Ishikawa (cell line): ENCODE data around the gene IL17D.

Experiments used
- CEBPB ChIP-seq: IDR thresholded peaks from 2 replicates; pipeline ENCODE4 v1.6.1; 2012
- CREB1 ChIP-seq: IDR thresholded peaks from 2 replicates; pipeline ENCODE4 v1.6.1; 2012; ENCODE audit warnings: low read depth
- EGR1 ChIP-seq: IDR thresholded peaks from 2 replicates; pipeline ENCODE4 v1.6.1; 2012
- EP300 ChIP-seq: IDR thresholded peaks from 2 replicates; pipeline ENCODE4 v1.6.1; 2012; ENCODE audit warnings: borderline replicate concordance
- FOXM1 ChIP-seq: IDR thresholded peaks from 2 replicates; pipeline ENCODE4 v1.6.1; 2012; ENCODE audit warnings: low read depth, borderline replicate concordance
- NFIC ChIP-seq: IDR thresholded peaks from 2 replicates; pipeline ENCODE4 v1.6.1; 2012
- RAD21 ChIP-seq: IDR thresholded peaks from 2 replicates; pipeline ENCODE4 v1.6.1; 2012; ENCODE audit warnings: low read depth
- TAF1 ChIP-seq: IDR thresholded peaks from 2 replicates; pipeline ENCODE4 v1.6.1; 2012; ENCODE audit warnings: low read depth, mild to moderate bottlenecking
- TCF12 ChIP-seq: IDR thresholded peaks from 2 replicates; pipeline ENCODE4 v1.6.1; 2012; ENCODE audit warnings: low read depth
- TEAD4 ChIP-seq: IDR thresholded peaks from 2 replicates; pipeline ENCODE4 v1.6.1; 2012
- YY1 ChIP-seq: IDR thresholded peaks from 2 replicates; pipeline ENCODE4 v1.6.1; 2012; ENCODE audit warnings: low read depth
- ZBTB7A ChIP-seq: IDR thresholded peaks from 2 replicates; pipeline ENCODE4 v1.6.1; 2012; ENCODE audit warnings: low read depth
- TF ChIP-seq, protein P1 (sequence below): IDR thresholded peaks from 2 replicates; pipeline ENCODE4 v1.6.1; 2012
- TF ChIP-seq, protein P2 (sequence below): IDR thresholded peaks from 2 replicates; pipeline ENCODE4 v1.6.1; 2012; ENCODE audit warnings: low read depth, mild to moderate bottlenecking
- TF ChIP-seq, protein P3 (sequence below): IDR thresholded peaks from 2 replicates; pipeline ENCODE4 v1.6.1; 2012

Gene IL17D

DNA sequence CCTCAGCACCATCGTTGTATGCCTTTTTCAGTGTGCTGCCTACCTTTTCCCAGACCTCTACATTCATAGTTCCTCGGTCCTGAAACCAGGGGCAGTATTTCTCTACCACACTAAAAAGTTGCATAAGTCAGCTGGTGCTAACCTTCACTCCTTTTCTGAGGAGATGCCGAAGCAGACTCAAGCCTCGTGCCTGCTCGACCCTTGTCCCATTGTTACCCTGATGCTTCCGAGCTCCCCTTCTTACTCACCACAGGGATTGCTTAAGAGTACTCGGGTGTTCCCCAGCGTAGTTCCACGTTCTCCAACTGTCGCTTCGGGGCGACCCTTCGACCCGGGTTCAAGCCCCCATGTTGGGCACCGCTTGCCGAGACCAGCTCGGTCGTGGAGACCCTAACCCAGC is 19.0 kb upstream of the IL17D start:
- TF ChIP-seq TEAD4 (no peak), NFIC (no peak), RAD21 (no peak), CREB1 (no peak), FOXM1 (no peak), ZBTB7A (no peak)

DNA sequence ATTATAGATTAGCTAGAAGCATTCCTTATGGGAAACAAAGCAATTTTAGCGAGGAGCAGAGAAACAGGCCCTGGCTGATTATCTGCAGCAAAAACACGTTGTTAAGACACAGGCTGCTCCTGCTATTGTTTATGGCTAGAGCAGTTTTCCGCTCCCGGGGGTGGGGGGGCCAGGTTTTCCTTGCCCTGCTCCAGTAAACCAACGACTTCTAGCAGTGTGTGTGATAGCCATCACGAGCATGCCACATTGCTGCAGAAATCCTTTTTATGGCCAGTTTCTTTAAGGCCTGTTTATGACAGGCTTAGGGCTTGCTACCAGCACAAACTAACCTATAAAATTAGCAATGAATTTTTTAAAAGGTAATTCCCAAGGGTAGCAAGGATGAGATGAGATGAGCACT is 18.4 kb upstream of the IL17D start:
- no peak for TF ChIP-seq TEAD4
- no peak for TF ChIP-seq YY1
- TF ChIP-seq, protein P1, sequence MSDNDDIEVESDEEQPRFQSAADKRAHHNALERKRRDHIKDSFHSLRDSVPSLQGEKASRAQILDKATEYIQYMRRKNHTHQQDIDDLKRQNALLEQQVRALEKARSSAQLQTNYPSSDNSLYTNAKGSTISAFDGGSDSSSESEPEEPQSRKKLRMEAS = no peak
- TF ChIP-seq EGR1 = no peak
- no peak for TF ChIP-seq CREB1
- TF ChIP-seq ZBTB7A = no peak

- TF ChIP-seq, protein P2, sequence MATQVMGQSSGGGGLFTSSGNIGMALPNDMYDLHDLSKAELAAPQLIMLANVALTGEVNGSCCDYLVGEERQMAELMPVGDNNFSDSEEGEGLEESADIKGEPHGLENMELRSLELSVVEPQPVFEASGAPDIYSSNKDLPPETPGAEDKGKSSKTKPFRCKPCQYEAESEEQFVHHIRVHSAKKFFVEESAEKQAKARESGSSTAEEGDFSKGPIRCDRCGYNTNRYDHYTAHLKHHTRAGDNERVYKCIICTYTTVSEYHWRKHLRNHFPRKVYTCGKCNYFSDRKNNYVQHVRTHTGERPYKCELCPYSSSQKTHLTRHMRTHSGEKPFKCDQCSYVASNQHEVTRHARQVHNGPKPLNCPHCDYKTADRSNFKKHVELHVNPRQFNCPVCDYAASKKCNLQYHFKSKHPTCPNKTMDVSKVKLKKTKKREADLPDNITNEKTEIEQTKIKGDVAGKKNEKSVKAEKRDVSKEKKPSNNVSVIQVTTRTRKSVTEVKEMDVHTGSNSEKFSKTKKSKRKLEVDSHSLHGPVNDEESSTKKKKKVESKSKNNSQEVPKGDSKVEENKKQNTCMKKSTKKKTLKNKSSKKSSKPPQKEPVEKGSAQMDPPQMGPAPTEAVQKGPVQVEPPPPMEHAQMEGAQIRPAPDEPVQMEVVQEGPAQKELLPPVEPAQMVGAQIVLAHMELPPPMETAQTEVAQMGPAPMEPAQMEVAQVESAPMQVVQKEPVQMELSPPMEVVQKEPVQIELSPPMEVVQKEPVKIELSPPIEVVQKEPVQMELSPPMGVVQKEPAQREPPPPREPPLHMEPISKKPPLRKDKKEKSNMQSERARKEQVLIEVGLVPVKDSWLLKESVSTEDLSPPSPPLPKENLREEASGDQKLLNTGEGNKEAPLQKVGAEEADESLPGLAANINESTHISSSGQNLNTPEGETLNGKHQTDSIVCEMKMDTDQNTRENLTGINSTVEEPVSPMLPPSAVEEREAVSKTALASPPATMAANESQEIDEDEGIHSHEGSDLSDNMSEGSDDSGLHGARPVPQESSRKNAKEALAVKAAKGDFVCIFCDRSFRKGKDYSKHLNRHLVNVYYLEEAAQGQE = no peak
- TF ChIP-seq CEBPB (no peak), YY1 (no peak), EP300 (no peak), TAF1 (no peak), TCF12 (no peak), NFIC (no peak), RAD21 (no peak), FOXM1 (no peak), ZBTB7A (no peak), EGR1 (no peak), CREB1 (no peak), TEAD4 (no peak)
- TF ChIP-seq, protein P3, sequence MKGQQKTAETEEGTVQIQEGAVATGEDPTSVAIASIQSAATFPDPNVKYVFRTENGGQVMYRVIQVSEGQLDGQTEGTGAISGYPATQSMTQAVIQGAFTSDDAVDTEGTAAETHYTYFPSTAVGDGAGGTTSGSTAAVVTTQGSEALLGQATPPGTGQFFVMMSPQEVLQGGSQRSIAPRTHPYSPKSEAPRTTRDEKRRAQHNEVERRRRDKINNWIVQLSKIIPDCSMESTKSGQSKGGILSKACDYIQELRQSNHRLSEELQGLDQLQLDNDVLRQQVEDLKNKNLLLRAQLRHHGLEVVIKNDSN = no peak
- TF ChIP-seq, protein P1 = no peak
Observed at GRCh38 chr13:20686167-20686566, 17.3 kb upstream of the IL17D start.

GRCh38 chr13:20686863-20687579 is 16.5 kb upstream of the IL17D start:
- TF ChIP-seq CREB1 (no peak), NFIC (no peak), EP300 (no peak), TCF12 (no peak), RAD21 (no peak), TAF1 (no peak), YY1 (no peak)
- TF ChIP-seq, protein P3 = no peak

- TF ChIP-seq TAF1 = no peak
- TF ChIP-seq EP300 = no peak
- no peak for TF ChIP-seq EGR1
- no peak for TF ChIP-seq CEBPB
- TF ChIP-seq TCF12 = no peak
- no peak for TF ChIP-seq TEAD4
- TF ChIP-seq YY1 = no peak
- no peak for TF ChIP-seq CREB1
- TF ChIP-seq RAD21 = no peak
- TF ChIP-seq NFIC = no peak
- TF ChIP-seq FOXM1 = no peak
- TF ChIP-seq ZBTB7A = no peak
- TF ChIP-seq, protein P1 = no peak
- TF ChIP-seq, protein P2 = no peak
- TF ChIP-seq, protein P3 = no peak
Observed at GRCh38 chr13:20689291-20689690, 14.2 kb upstream of the IL17D start.
